Activated naive CD4-positive, alpha-beta T cell treated with anti-CD3 and anti-CD28 coated beads, Interleukin-2, amount 50 U/mL, for 24 hours (primary cell): ENCODE results near the gene RERE.

Source experiments
- H3K27ac Mint-ChIP-seq: one replicate; pipeline ENCODE4 v1.8.0; 2021; ENCODE audit warnings: mild to moderate bottlenecking, mixed read lengths
- H3K27me3 Mint-ChIP-seq: one replicate; pipeline ENCODE4 v1.8.0; 2021; ENCODE audit warnings: mixed read lengths
- H3K36me3 Mint-ChIP-seq: one replicate; pipeline ENCODE4 v1.8.0; 2021; ENCODE audit warnings: mixed read lengths
- H3K4me1 Mint-ChIP-seq: one replicate; pipeline ENCODE4 v1.8.0; 2021; ENCODE audit warnings: mixed read lengths
- H3K4me3 Mint-ChIP-seq: one replicate; pipeline ENCODE4 v1.8.0; 2021; ENCODE audit warnings: mild to moderate bottlenecking, mixed read lengths
- H3K9me3 Mint-ChIP-seq: one replicate; pipeline ENCODE4 v1.8.0; 2021; ENCODE audit warnings: mixed read lengths

Gene RERE

GRCh38 chr1:8427493-8427892, 389.9 kb downstream of the RERE start:
- Mint-ChIP-seq H3K36me3 (peaks cover 3% of the 10 kb centered on the region), H3K4me1 (peaks cover 79% of the 10 kb centered on the region), H3K27me3 (no peaks in the 10 kb centered on the region), H3K4me3 (peak overlapping the region; percentile 34), H3K9me3 (no peaks in the 10 kb centered on the region), H3K27ac (peak overlapping the region; percentile 88)

GRCh38 chr1:8426996-8427395, 390.4 kb downstream of the RERE start:
- peak overlapping the region; percentile 88 for H3K27ac Mint-ChIP-seq
- H3K4me3 Mint-ChIP-seq, result peak overlapping the region; percentile 34
- peaks cover 3% of the 10 kb centered on the region for H3K36me3 Mint-ChIP-seq
- H3K4me1 Mint-ChIP-seq, result peaks cover 74% of the 10 kb centered on the region
- H3K9me3 Mint-ChIP-seq, result no peaks in the 10 kb centered on the region
- no peaks in the 10 kb centered on the region for H3K27me3 Mint-ChIP-seq

- Mint-ChIP-seq H3K27me3 (no peaks in the 10 kb centered on the region), H3K27ac (no peak overlapping the region), H3K4me3 (no peak overlapping the region)
Observed at GRCh38 chr1:8425781-8426161, 391.7 kb downstream of the RERE start.

GRCh38 chr1:8425150-8425780, 392.2 kb downstream of the RERE start:
- H3K27me3 Mint-ChIP-seq, result no peaks in the 10 kb centered on the region

More at GRCh38 chr1:8425781-8426161, 391.7 kb downstream of the RERE start:
- Mint-ChIP-seq H3K9me3 (no peaks in the 10 kb centered on the region), H3K36me3 (peaks cover 3% of the 10 kb centered on the region), H3K4me1 (peaks cover 64% of the 10 kb centered on the region)

GRCh38 chr1:8424539-8425116, 392.8 kb downstream of the RERE start:
- peaks cover 3% of the 10 kb centered on the region for H3K36me3 Mint-ChIP-seq
- H3K27me3 Mint-ChIP-seq, result no peaks in the 10 kb centered on the region
- H3K9me3 Mint-ChIP-seq, result no peaks in the 10 kb centered on the region
- H3K27ac Mint-ChIP-seq, result peak overlapping the region; percentile 98
- peaks cover 52% of the 10 kb centered on the region for H3K4me1 Mint-ChIP-seq
- peak overlapping the region; percentile 94 for H3K4me3 Mint-ChIP-seq

More at GRCh38 chr1:8425150-8425780, 392.2 kb downstream of the RERE start:
- peaks cover 58% of the 10 kb centered on the region for H3K4me1 Mint-ChIP-seq
- H3K27ac Mint-ChIP-seq, result peak overlapping the region; percentile 59
- no peak overlapping the region for H3K4me3 Mint-ChIP-seq
- H3K36me3 Mint-ChIP-seq, result peaks cover 3% of the 10 kb centered on the region
- H3K9me3 Mint-ChIP-seq, result no peaks in the 10 kb centered on the region

GRCh38 chr1:8423692-8424538, 393.5 kb downstream of the RERE start:
- H3K4me1 Mint-ChIP-seq, result peaks cover 45% of the 10 kb centered on the region
- no peaks in the 10 kb centered on the region for H3K27me3 Mint-ChIP-seq
- H3K4me3 Mint-ChIP-seq, result peak overlapping the region; percentile 94
- no peaks in the 10 kb centered on the region for H3K9me3 Mint-ChIP-seq
- H3K36me3 Mint-ChIP-seq, result peaks cover 3% of the 10 kb centered on the region
- peak overlapping the region; percentile 98 for H3K27ac Mint-ChIP-seq

GRCh38 chr1:8423269-8423691, 394.2 kb downstream of the RERE start:
- H3K36me3 Mint-ChIP-seq, result peaks cover 6% of the 10 kb centered on the region
- H3K4me1 Mint-ChIP-seq, result peaks cover 41% of the 10 kb centered on the region
- no peaks in the 10 kb centered on the region for H3K27me3 Mint-ChIP-seq
- no peak overlapping the region for H3K4me3 Mint-ChIP-seq
- H3K9me3 Mint-ChIP-seq, result no peaks in the 10 kb centered on the region
- no peak overlapping the region for H3K27ac Mint-ChIP-seq

- no peaks in the 10 kb centered on the region for H3K27me3 Mint-ChIP-seq
- H3K4me3 Mint-ChIP-seq, result no peak overlapping the region
- no peak overlapping the region for H3K27ac Mint-ChIP-seq
- peaks cover 35% of the 10 kb centered on the region for H3K4me1 Mint-ChIP-seq
- no peaks in the 10 kb centered on the region for H3K9me3 Mint-ChIP-seq
- peaks cover 8% of the 10 kb centered on the region for H3K36me3 Mint-ChIP-seq
Observed at GRCh38 chr1:8422510-8423268, 394.8 kb downstream of the RERE start.

GRCh38 chr1:8421721-8422120, 395.7 kb downstream of the RERE start:
- no peak overlapping the region for H3K4me3 Mint-ChIP-seq
- H3K27me3 Mint-ChIP-seq, result no peaks in the 10 kb centered on the region
- H3K4me1 Mint-ChIP-seq, result peaks cover 30% of the 10 kb centered on the region
- peaks cover 12% of the 10 kb centered on the region for H3K36me3 Mint-ChIP-seq
- no peak overlapping the region for H3K27ac Mint-ChIP-seq
- H3K9me3 Mint-ChIP-seq, result no peaks in the 10 kb centered on the region

- peaks cover 19% of the 10 kb centered on the region for H3K36me3 Mint-ChIP-seq
- H3K27me3 Mint-ChIP-seq, result no peaks in the 10 kb centered on the region
- no peak overlapping the region for H3K27ac Mint-ChIP-seq
- peaks cover 27% of the 10 kb centered on the region for H3K4me1 Mint-ChIP-seq
- H3K4me3 Mint-ChIP-seq, result no peak overlapping the region
- no peaks in the 10 kb centered on the region for H3K9me3 Mint-ChIP-seq
Observed at GRCh38 chr1:8420318-8420717, 397.1 kb downstream of the RERE start.

- Mint-ChIP-seq H3K27me3 (no peaks in the 10 kb centered on the region), H3K9me3 (no peaks in the 10 kb centered on the region), H3K4me3 (no peak overlapping the region), H3K36me3 (peaks cover 20% of the 10 kb centered on the region), H3K27ac (no peak overlapping the region), H3K4me1 (peaks cover 26% of the 10 kb centered on the region)
Observed at GRCh38 chr1:8419861-8420260, 397.6 kb downstream of the RERE start.

- Mint-ChIP-seq H3K9me3 (no peaks in the 10 kb centered on the region), H3K4me1 (peaks cover 20% of the 10 kb centered on the region), H3K27me3 (no peaks in the 10 kb centered on the region), H3K27ac (no peak overlapping the region), H3K4me3 (no peak overlapping the region), H3K36me3 (peaks cover 20% of the 10 kb centered on the region)
Observed at GRCh38 chr1:8419172-8419571, 398.3 kb downstream of the RERE start.

GRCh38 chr1:8418301-8418700, 399.1 kb downstream of the RERE start:
- peak overlapping the region; percentile 49 for H3K4me3 Mint-ChIP-seq
- peaks cover 19% of the 10 kb centered on the region for H3K4me1 Mint-ChIP-seq
- H3K36me3 Mint-ChIP-seq, result peaks cover 20% of the 10 kb centered on the region
- H3K9me3 Mint-ChIP-seq, result no peaks in the 10 kb centered on the region
- peak overlapping the region; percentile 84 for H3K27ac Mint-ChIP-seq
- no peaks in the 10 kb centered on the region for H3K27me3 Mint-ChIP-seq

- H3K27ac Mint-ChIP-seq, result peak overlapping the region; percentile 84
- peak overlapping the region; percentile 40 for H3K4me3 Mint-ChIP-seq
- H3K27me3 Mint-ChIP-seq, result no peaks in the 10 kb centered on the region
- peaks cover 21% of the 10 kb centered on the region for H3K36me3 Mint-ChIP-seq
- peaks cover 24% of the 10 kb centered on the region for H3K4me1 Mint-ChIP-seq
- no peaks in the 10 kb centered on the region for H3K9me3 Mint-ChIP-seq
Observed at GRCh38 chr1:8417625-8418024, 399.8 kb downstream of the RERE start.

GRCh38 chr1:8416881-8417280, 400.6 kb downstream of the RERE start:
- Mint-ChIP-seq H3K4me1 (peaks cover 32% of the 10 kb centered on the region), H3K9me3 (no peaks in the 10 kb centered on the region), H3K27me3 (no peaks in the 10 kb centered on the region), H3K4me3 (no peak overlapping the region), H3K27ac (peak overlapping the region; percentile 84), H3K36me3 (peaks cover 23% of the 10 kb centered on the region)
